Measurements from ENCODE around the gene HNRNPL.
A peak's percentile ranks its signal among the peaks of the same experiment; 100 is the strongest.
"Not testable (repeated sequence)": the region's sequence is repeated elsewhere in the genome, so short reads cannot be mapped to it uniquely, and the experiment has no call there.

Gene HNRNPL

DNA sequence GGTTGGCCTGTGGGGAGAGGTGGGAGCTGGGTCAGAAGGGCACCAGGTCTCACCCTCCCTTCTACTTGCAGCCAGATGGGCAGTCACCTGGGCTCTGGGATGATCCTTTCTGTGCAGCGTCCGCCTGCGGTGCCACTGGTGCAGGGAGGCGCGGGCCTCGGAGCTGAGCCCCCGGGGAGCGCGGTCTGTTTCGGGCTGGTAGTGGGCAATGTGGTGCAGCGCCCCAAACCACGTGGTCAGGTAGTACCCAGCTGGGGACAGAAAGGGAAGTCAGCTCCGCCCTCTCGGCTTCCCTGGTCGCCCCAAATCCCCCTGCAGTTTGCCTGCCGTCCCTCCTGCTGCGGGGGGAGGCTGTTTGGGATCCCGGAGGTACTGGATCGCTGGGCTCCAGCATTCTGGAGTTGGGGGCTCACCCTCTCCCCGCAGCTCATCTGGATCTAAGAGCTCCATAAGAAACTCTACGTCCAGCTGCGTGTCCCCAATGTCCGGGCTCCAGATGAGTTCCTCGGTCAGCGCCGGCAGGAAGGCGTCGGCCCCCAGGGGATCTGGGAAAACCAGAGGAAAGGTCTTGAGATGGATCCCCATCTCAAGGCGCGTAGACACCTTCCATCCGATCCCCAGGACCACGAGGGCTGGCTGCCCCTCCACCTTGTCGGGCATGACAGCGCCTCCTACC lies 19.5 kb upstream of the HNRNPL start:
- peak; percentile 21 for DNase-seq

GRCh38 chr19:38868551-38868950 lies 18.8 kb upstream of the HNRNPL start:
- no peak for DNase-seq

- DNase-seq: no peak
These were observed 17.5 kb upstream of the HNRNPL start for GRCh38 chr19:38867171-38867780.

- DNase-seq: no peak
These were observed 12.7 kb upstream of the HNRNPL start for GRCh38 chr19:38862321-38863059.

GRCh38 chr19:38861368-38861767 lies 11.6 kb upstream of the HNRNPL start:
- no peak for DNase-seq

- DNase-seq: not testable (repeated sequence)
These were observed 9.9 kb upstream of the HNRNPL start for GRCh38 chr19:38859631-38860204.

GRCh38 chr19:38856813-38857212 lies 7.0 kb upstream of the HNRNPL start:
- DNase-seq: no peak

DNA sequence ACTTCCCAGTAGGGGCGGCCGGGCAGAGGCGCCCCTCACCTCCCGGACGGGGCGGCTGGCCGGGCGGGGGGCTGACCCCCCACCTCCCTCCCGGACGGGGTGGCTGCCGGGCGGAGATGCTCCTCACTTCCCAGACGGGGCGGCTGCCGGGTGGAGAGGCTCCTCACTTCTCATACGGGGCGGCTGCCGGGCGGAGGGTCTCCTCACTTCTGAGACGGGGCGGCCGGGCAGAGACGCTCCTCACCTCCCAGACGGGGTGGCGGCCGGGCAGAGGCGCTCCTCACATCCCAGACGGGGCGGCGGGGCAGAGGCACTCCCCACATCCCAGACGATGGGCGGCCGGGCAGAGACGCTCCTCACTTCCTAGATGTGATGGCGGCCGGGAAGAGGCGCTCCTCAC lies 6.0 kb upstream of the HNRNPL start:
- not testable (repeated sequence) for DNase-seq

DNA sequence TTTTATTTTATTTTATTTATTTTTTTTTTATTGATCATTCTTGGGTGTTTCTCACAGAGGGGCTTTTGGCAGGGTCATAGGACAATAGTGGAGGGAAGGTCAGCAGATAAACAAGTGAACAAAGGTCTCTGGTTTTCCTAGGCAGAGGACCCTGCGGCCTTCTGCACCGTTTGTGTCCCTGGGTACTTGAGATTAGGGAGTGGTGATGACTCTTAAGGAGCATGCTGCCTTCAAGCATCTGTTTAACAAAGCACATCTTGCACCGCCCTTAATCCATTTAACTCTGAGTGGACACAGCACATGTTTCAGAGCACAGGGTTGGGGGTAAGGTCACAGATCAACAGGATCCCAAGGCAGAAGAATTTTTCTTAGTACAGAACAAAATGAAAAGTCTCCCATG lies 5.2 kb upstream of the HNRNPL start:
- DNase-seq: not testable (repeated sequence)

DNA sequence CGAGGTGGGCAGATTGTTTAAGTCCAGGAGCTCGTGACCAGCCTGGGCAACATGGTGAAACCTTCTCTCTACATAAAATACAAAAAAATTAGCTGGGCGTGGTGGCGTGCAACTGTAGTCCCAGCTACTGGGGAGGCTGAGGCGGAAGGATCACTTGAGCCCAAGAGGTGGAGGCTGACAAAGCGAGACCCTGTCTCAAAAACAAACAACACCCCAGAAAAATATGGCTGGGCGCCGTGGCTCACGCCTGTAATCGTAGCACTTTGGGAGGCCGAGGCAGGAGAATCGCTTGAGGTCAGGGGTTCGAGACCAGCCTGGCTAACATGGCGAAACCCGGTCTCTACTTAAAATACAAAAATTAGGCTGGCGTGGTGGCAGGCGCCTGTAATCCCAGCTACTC lies 3.4 kb upstream of the HNRNPL start:
- no peak for DNase-seq

DNA sequence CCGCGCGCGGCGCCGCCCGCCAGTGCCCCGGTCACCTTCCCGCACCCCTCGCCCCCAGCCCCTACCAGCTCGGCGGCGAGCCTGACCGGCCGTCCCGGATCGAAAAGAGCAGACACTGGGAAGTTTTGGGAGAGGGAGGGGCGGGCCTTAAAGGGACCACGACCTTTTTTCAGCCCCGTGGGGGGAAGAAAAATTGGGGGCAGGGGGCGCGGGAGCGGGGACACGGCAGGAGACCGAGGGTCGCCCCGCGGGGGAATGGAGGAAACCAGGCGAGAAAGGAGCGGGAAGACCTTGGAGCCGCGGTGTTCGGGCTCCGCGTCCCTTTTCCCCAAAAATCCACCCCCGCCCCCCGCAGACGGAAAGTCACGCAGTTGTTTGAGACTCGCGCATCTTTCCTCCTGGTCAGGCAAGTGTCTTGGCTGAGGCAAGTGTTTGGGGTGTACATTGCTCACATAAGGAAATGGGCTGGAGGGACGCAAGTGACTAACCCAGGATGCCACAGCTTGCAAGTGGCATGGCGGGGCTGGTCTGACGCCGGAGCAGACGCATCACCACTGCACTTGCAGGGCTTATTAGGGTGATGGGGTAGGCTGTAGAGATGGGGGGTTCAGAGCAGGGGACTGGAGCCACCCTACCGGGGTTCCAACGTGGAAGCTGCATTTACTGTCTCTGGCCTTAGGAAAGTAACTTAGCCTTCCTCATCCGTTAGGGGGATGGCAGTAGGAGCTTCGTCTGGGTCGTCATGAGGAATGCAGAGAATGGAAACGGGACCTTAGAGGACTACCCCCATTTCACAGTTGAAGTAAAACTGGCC lies 2.7 kb upstream of the HNRNPL start:
- DNase-seq: peak; percentile 48

DNA sequence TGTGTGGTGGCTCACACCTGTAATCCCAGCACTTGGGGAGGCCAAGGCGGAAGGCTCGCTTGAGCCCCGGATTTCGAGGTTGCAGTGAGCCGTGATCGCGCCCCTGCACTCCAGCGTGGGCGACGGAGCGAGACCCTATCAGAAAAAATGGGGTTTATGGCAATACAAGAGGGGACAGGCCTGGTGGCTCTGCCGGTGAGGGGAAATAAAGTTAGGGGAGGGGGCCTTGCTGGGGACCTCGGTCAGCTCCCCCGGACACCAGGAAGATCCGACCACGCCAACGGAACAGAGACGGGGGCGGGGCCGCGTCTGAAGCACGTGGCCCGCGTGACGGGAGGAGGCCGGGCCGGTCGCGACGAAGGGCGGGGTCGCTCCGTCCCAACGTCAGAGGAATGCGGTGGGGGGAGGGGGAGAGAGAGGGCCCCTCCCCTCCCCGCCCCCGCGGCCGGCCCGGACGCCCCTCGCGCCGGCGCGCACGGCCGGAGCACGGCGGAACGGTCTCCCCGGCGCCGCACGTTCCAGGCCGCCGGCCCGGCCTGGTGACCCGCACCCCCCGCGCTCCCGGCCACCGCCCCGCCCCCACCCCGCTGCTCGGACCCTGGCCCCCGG lies 1.9 kb upstream of the HNRNPL start:
- peak; percentile 88 for DNase-seq

DNA sequence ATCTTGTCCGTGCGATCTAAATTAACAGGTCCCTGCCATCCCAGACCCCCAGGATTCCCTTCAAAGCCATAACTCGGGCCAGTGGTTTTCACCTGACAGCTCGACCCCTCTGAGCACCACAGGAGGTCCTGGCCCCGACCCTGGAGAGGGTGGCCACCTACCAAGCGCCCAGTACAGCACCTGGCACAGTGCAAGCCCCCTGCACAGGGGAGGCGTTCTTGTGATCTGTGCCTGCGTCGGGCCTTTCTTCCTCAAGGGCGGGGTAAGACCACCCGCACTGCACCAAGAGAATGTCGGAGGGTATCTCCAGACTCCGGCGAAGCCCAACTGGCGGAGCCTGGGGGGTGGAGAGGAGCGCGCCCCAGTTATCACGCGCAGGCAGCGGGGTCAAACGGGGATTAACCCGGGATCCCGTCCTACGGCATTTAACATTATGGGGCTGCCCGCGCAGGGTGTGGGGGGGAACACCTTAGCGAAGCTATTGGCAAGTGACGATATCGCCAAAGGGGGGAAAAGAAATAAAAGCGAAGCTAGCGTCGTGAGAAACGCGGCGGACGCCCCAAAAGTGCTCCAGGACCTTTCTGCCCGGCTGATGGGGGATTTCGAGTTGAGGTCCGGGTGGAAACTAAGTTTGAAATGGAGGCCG lies 1.3 kb upstream of the HNRNPL start:
- DNase-seq: peak; percentile 43

- peak; percentile 100 for DNase-seq
These were observed 720 bp upstream of the HNRNPL start for GRCh38 chr19:38850436-38850975.

GRCh38 chr19:38849147-38849859 lies 483 bp downstream of the HNRNPL start:
- peak; percentile 93 for DNase-seq

DNA sequence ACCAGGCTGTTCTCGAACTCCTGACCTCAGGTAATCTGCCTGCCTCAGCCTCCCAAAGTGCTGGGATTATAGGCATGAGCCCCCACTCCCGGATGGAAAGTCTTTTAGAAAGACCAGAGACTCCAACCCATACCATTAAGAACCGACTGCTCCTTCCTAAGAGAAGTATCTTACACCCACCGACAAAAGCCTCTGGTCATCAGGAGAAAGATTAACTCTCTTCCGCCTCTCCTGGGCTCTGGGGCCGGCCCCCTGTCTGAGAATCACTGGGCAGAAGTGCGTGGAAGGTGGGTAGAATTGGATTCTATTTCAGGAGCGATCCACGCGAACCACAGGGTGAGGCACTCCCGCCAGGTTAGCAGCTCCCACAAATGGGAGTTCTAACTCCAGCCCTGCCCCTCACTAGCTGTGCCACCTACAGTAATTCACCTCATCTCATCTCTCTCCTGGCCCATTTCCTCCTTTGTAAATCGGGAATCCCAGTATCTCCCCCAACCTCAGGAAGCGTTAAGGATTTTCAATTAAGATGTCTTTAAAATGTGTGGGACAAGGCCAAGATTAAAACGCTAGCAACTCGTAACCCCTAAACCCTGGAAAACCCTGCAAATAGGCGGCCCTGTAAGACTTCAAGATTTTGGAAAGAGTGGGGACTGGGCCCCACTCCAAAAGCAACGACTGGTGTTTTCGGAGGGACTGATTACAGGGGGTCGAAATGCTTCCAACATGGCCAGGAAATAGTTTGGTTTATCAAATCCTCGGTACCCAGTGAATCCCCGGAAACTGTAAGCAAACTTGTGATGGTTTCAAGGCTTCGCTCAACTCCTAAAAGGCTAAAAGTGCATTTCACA lies 1.3 kb downstream of the HNRNPL start:
- DNase-seq: no peak

DNA sequence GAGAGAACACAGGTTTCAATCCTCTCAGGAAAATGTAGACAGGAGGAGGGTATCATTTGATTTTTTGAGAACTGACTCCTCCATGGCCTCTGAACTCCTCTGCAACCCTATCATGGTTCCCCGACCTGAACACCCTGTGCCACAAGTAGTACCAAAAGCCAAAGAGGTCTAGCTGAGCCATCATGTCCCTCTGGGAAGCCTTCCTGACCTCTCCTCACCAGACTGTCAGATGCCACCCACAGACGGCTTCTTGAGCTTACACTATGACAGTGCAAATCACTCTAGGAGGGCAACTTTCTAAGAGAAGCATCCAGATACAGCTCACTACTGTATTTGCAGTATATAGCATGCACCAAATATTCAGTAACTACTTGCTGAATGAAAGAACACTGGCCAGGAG lies 3.7 kb downstream of the HNRNPL start:
- DNase-seq: no peak

DNA sequence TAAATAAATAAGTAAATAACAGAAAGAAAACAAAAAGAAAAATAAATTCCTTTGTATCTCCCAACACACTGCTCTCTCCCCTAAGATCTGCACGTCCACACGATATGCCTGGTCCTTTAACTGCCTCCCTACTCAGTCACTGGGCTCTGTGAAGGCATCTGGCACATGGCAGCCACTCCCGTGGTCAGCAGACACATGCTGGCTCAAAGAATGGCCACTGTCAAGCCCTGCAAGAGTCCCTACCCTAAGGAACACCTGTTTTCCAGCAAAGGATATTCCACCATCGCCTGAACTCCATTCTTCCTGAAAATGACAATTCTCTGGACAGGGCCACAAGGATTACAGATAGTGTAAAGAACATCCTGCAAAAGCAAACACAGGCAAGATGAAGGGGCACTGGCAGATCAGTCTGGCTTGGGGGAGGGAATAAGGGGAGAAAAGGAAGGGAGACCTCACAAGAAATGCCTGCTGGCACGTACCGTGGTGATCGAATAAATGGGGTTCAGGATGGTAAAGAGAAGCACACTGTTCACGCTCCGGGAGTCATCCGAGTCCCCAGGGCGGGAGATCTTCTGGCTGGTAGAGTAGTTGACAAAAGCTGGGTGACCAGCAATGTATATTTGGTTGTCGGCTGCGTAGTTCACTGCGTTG lies 4.3 kb downstream of the HNRNPL start:
- no peak for DNase-seq

DNA sequence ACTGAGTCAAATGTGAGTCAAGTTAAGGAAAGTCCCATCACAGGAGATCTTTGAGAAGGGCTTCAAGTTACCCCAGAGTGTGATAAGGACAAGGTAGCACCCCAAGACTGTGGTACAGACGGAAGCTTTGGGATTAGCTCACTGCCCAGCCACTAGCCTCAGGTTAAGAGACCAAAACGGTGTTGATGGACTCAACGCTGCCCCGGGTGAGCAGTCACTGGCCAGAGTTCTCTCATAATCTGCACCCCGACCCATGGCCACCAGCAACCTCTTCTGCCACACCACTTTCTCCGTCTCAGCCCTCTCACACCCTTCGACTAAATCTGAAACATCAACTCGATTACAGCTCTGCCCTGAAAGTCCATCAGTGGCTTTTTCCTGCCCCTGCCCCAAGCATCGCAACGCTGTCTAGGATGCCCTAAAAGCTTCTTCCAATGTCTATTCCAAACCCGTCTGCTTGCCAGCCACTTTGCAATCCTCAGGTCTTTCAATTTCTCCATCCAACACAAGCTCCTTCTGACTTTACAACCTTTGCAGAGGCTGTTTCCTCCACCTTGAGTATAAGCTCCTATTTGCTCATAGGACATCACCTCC lies 5.6 kb downstream of the HNRNPL start:
- DNase-seq: no peak
